ENCODE data around the gene DGKI.

Gene DGKI

DNA sequence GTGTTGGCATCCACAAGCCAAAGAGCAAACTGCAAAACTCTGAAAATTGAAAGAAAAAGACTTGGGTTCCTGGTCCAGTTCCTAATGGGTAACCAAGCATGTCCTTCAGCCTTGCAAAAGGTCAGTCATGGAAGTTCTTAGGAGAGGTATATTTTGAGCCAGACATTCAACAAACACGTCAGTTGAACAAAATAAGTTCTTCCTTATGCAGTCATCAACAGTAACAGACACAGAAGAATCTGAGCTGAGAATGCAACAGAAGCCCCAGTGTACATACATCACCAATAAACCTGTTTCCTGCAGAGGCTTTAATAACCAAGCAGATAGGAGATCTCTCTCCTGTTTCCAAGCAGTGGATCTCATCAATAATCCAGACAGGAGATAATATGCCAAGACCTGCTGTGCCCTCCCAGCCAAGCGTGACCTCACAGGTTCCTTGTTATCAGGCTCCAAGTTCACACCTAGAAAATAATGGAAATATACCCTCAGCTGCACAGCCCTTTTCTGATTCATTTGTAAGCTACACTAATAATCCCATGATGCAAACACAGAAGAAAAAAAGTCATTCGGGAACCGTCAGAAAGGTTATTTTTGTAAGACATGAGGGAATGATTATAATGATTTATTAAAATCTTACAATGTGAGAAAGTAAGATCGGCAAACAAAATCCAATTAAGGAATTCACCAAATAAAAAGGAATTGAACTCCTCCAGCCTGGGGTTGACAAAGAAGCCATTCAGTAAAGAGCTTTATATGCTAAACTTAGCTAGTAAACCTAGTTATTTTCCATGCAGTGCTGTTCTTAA is 90.7 kb downstream of the DGKI start:
- Mint-ChIP-seq H3K27me3 (peaks cover 5% of the 10 kb centered on the region), H3K9me3 (ENCODE audit: low read depth) (no peaks in the 10 kb centered on the region), H3K4me1 (ENCODE audit: low read depth) (no peaks in the 10 kb centered on the region), H3K27ac (no peak overlapping the region), H3K4me3 (no peak overlapping the region), H3K36me3 (no peaks in the 10 kb centered on the region)

- H3K27me3 Mint-ChIP-seq: peaks cover 5% of the 10 kb centered on the region
- H3K9me3 Mint-ChIP-seq (ENCODE audit: low read depth): no peaks in the 10 kb centered on the region
- no peaks in the 10 kb centered on the region for H3K36me3 Mint-ChIP-seq
- H3K27ac Mint-ChIP-seq: no peak overlapping the region
- H3K4me1 Mint-ChIP-seq (ENCODE audit: low read depth): no peaks in the 10 kb centered on the region
- no peak overlapping the region for H3K4me3 Mint-ChIP-seq
Observed at GRCh38 chr7:137755427-137755826, 91.3 kb downstream of the DGKI start.

DNA sequence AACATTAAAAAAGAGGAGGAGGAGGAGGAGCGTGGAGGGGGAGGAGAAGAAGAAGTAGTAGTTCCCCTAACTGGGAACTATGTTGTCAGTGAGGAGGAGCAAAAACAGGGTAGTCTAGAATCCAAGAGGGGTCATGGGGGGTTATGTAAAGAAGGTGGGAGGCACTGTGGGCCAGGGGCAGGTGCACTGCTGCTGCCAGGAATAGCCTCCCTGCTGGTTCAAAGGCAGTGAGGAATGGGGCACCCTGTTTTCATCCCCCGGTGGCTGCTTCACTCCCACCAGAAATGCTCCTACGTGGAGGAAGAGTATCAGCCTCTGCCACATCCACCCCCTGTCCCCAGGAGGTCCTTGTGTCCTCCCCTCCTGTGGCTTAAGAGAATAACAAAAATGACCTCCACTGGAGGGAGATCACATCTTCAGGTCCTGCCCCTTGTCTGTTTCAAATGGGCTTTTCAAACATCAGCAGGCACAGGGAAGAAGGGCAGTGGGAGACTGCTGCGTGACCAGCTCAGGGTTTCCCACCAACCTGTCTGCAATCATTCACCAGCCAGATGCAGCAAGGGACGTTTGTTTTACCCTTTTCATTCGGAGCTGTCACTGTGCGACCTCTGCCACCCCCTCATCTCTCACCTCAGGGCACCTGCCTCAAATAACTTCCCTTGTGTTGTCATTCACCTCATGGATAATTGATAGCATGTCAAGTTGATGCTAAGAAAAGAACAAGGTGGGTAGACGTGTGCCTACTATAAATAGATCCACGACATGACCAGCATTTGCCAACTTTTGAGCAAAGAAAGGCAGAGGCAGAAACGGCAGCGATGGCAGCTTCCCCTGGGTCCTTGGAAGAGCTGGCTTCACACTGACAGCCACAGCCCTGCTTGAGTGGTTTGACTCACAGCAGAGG is 92.6 kb downstream of the DGKI start:
- Mint-ChIP-seq H3K36me3 (no peaks in the 10 kb centered on the region), H3K27me3 (peaks cover 5% of the 10 kb centered on the region), H3K9me3 (ENCODE audit: low read depth) (no peaks in the 10 kb centered on the region), H3K4me1 (ENCODE audit: low read depth) (no peaks in the 10 kb centered on the region), H3K27ac (no peak overlapping the region), H3K4me3 (no peak overlapping the region)

DNA sequence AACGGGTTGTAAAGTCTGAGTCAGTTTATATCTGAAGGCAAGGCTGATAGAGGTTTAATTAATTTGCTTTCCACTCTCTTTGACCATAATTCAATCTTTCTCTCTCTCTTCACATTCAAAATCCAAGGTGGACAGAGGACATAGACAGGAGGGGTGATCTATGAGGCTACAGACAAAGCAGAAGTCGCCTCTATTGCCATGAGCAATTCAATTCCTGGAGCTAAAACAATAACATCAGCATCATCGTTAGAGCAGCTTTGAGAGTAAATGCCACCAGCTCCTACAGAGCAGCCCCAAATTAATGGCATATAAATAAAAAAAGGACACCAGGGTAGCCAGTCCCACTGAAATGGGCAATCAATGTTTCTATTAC is 93.2 kb downstream of the DGKI start:
- Mint-ChIP-seq H3K27me3 (peaks cover 5% of the 10 kb centered on the region), H3K4me1 (ENCODE audit: low read depth) (no peaks in the 10 kb centered on the region), H3K27ac (no peak overlapping the region)

DNA sequence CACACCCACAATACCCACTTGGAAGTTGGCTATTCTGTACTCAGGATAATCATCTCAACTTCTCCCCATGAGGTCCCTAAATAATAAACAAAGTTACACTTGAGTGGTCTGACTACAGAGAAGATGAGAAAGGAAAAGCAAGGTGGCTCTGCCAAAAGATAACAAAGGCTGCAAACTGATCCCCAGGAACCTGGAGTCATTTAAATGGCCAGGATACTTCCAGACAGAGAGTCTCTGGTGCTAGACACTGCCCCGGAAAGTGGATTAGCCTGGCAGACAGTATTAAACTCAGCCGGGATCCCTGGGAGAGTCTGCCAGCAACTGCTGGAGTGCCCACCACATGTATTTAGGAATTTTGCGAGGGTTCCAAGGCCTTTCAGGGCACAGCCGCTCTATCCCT is 93.7 kb downstream of the DGKI start:
- no peak overlapping the region for H3K4me3 Mint-ChIP-seq
- no peaks in the 10 kb centered on the region for H3K9me3 Mint-ChIP-seq (ENCODE audit: low read depth)
- no peaks in the 10 kb centered on the region for H3K36me3 Mint-ChIP-seq
- H3K4me1 Mint-ChIP-seq (ENCODE audit: low read depth): no peaks in the 10 kb centered on the region
- H3K27me3 Mint-ChIP-seq: peaks cover 5% of the 10 kb centered on the region
- no peak overlapping the region for H3K27ac Mint-ChIP-seq

More for the DNA sequence above, 93.2 kb downstream of the DGKI start:
- no peaks in the 10 kb centered on the region for H3K36me3 Mint-ChIP-seq
- no peaks in the 10 kb centered on the region for H3K9me3 Mint-ChIP-seq (ENCODE audit: low read depth)
- H3K4me3 Mint-ChIP-seq: no peak overlapping the region

GRCh38 chr7:137751361-137752009 is 95.3 kb downstream of the DGKI start:
- Mint-ChIP-seq H3K4me1 (ENCODE audit: low read depth) (no peaks in the 10 kb centered on the region), H3K27ac (no peak overlapping the region), H3K27me3 (peaks cover 5% of the 10 kb centered on the region), H3K36me3 (no peaks in the 10 kb centered on the region), H3K9me3 (ENCODE audit: low read depth) (no peaks in the 10 kb centered on the region), H3K4me3 (no peak overlapping the region)

- H3K27me3 Mint-ChIP-seq: no peaks in the 10 kb centered on the region
- no peaks in the 10 kb centered on the region for H3K4me1 Mint-ChIP-seq (ENCODE audit: low read depth)
- no peak overlapping the region for H3K27ac Mint-ChIP-seq
- no peak overlapping the region for H3K4me3 Mint-ChIP-seq
- peaks cover 5% of the 10 kb centered on the region for H3K9me3 Mint-ChIP-seq (ENCODE audit: low read depth)
- H3K36me3 Mint-ChIP-seq: no peaks in the 10 kb centered on the region
Observed at GRCh38 chr7:137747359-137748031, 99.3 kb downstream of the DGKI start.

- peaks cover 5% of the 10 kb centered on the region for H3K9me3 Mint-ChIP-seq (ENCODE audit: low read depth)
- no peaks in the 10 kb centered on the region for H3K4me1 Mint-ChIP-seq (ENCODE audit: low read depth)
- peaks cover 11% of the 10 kb centered on the region for H3K27me3 Mint-ChIP-seq
- H3K4me3 Mint-ChIP-seq: no peak overlapping the region
- H3K27ac Mint-ChIP-seq: no peak overlapping the region
- no peaks in the 10 kb centered on the region for H3K36me3 Mint-ChIP-seq
Observed at GRCh38 chr7:137743021-137743420, 103.8 kb downstream of the DGKI start.

DNA sequence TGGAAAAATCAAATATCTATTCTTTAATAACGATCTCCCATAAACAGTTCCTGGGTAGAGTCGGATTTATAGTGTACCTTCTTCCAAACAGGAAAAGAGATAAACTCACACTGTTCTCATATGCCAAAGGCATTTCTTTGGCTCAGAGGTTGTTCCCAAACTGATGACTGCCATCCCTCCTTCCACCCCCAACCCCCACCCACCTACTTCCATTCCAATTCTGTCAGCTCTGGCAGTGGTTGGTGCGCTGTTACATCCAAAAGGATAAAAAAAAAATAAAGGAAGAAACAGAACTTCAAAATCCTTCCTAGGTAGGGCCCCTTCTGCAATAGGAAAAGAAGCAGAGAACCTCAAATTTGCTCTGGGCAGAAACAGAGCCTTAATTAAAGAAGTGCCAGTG is 104.7 kb downstream of the DGKI start:
- Mint-ChIP-seq H3K27me3 (peaks cover 11% of the 10 kb centered on the region), H3K36me3 (no peaks in the 10 kb centered on the region), H3K4me3 (no peak overlapping the region), H3K27ac (no peak overlapping the region), H3K4me1 (ENCODE audit: low read depth) (no peaks in the 10 kb centered on the region), H3K9me3 (ENCODE audit: low read depth) (peaks cover 5% of the 10 kb centered on the region)

- no peak overlapping the region for H3K4me3 Mint-ChIP-seq
- H3K27ac Mint-ChIP-seq: no peak overlapping the region
- H3K36me3 Mint-ChIP-seq: no peaks in the 10 kb centered on the region
- peaks cover 5% of the 10 kb centered on the region for H3K9me3 Mint-ChIP-seq (ENCODE audit: low read depth)
- peaks cover 11% of the 10 kb centered on the region for H3K27me3 Mint-ChIP-seq
- H3K4me1 Mint-ChIP-seq (ENCODE audit: low read depth): no peaks in the 10 kb centered on the region
Observed at GRCh38 chr7:137741443-137741842, 105.3 kb downstream of the DGKI start.

DNA sequence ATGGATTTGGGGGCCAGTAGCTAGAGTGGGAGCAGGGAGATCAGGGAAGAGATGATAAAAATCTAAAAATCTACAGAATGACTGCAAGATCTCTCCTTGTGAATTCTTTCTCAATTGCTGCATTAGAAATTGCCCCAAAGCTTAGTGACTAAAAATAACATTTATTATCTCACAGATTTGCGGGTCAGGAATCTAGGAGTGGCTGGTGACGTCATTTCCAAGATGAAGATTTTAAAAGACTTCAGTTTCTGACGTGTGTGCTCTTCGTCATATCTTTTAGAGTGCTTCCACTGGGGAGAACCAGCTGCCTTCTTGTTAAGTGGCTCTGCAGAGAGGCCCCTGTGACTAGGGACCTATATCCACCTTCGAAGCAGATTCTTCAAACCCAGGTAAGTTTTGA is 112.6 kb downstream of the DGKI start:
- H3K36me3 Mint-ChIP-seq: no peaks in the 10 kb centered on the region
- H3K4me1 Mint-ChIP-seq (ENCODE audit: low read depth): no peaks in the 10 kb centered on the region
- H3K27me3 Mint-ChIP-seq: peaks cover 15% of the 10 kb centered on the region
- H3K27ac Mint-ChIP-seq: no peak overlapping the region
- H3K4me3 Mint-ChIP-seq: no peak overlapping the region
- no peaks in the 10 kb centered on the region for H3K9me3 Mint-ChIP-seq (ENCODE audit: low read depth)

- Mint-ChIP-seq H3K4me1 (ENCODE audit: low read depth) (no peaks in the 10 kb centered on the region), H3K27me3 (peaks cover 8% of the 10 kb centered on the region), H3K36me3 (no peaks in the 10 kb centered on the region), H3K27ac (no peak overlapping the region), H3K4me3 (no peak overlapping the region), H3K9me3 (ENCODE audit: low read depth) (peaks cover 4% of the 10 kb centered on the region)
Observed at GRCh38 chr7:137732168-137732567, 114.6 kb downstream of the DGKI start.

DNA sequence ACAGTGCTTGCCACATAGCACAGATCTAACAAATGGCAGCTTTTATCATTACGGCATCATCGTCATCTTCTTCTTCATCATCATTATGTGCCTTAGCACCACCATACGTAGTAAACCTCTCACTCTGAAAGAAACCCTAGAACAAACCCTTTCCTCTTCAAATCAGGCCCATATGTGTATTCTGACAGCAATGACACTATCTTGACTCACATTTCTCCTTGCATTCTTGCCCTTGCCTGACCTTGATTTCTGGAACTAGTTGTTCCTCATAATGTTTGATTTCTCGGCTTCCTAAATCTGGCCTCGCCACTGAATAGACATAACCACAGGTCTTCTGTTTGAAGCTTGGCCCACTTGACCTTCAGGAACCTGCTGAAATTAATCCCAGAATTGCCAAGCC is 115.3 kb downstream of the DGKI start:
- H3K27me3 Mint-ChIP-seq: peaks cover 8% of the 10 kb centered on the region
- H3K27ac Mint-ChIP-seq: no peak overlapping the region

DNA sequence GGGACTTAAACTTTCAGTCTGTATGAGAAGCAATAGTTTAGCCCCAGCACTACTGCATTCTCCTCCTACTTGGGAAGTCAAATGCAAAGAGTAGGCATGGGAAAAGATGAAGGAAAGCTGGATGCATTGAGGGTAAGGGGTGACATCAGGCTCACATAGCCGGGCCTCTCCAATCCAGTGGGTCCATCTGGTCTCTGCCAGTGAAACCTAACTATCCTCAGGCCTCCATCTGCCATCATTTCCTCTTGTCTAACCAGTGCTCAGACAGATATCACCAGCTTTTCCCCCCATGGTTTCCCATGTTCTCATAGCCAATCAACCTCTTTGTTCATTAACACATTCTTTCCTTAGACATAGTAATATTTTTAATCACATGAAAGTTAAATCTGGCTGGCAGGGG is 118.3 kb downstream of the DGKI start:
- Mint-ChIP-seq H3K4me3 (no peak overlapping the region), H3K4me1 (ENCODE audit: low read depth) (no peaks in the 10 kb centered on the region), H3K27me3 (peaks cover 11% of the 10 kb centered on the region), H3K36me3 (no peaks in the 10 kb centered on the region), H3K9me3 (ENCODE audit: low read depth) (peaks cover 4% of the 10 kb centered on the region), H3K27ac (no peak overlapping the region)

More for the DNA sequence above, 115.3 kb downstream of the DGKI start:
- no peaks in the 10 kb centered on the region for H3K4me1 Mint-ChIP-seq (ENCODE audit: low read depth)
- H3K9me3 Mint-ChIP-seq (ENCODE audit: low read depth): peaks cover 4% of the 10 kb centered on the region
- H3K36me3 Mint-ChIP-seq: no peaks in the 10 kb centered on the region
- no peak overlapping the region for H3K4me3 Mint-ChIP-seq

Measured in activated naive CD8-positive, alpha-beta T cell (primary cell).